ENCODE data around the gene KSR1.
"Not testable (repeated sequence)": the region's sequence is repeated elsewhere in the genome, so short reads cannot be mapped to it uniquely, and the experiment has no call there.

KSR1 gene

GRCh38 chr17:27427166-27427862 is 28.9 kb upstream of the KSR1 start:
- DNase-seq = not testable (repeated sequence)

GRCh38 chr17:27428781-27429505 is 27.3 kb upstream of the KSR1 start:
- no peak for DNase-seq

GRCh38 chr17:27429666-27430382 is 26.4 kb upstream of the KSR1 start:
- no peak for DNase-seq

- DNase-seq = no peak
Observed at GRCh38 chr17:27430383-27430840, 25.8 kb upstream of the KSR1 start.

GRCh38 chr17:27430882-27431491 is 25.3 kb upstream of the KSR1 start:
- DNase-seq = no peak

- no peak for DNase-seq
Observed at GRCh38 chr17:27433521-27433920, 22.7 kb upstream of the KSR1 start.

- not testable (repeated sequence) for DNase-seq
Observed at GRCh38 chr17:27435431-27436070, 20.7 kb upstream of the KSR1 start.

- DNase-seq = no peak
Observed at GRCh38 chr17:27438348-27438998, 17.8 kb upstream of the KSR1 start.

- no peak for DNase-seq
Observed at GRCh38 chr17:27439342-27439741, 16.9 kb upstream of the KSR1 start.

- DNase-seq = no peak
Observed at GRCh38 chr17:27442702-27443101, 13.5 kb upstream of the KSR1 start.

- no peak for DNase-seq
Observed at GRCh38 chr17:27443491-27443890, 12.8 kb upstream of the KSR1 start.

- no peak for DNase-seq
Observed at GRCh38 chr17:27445971-27446370, 10.3 kb upstream of the KSR1 start.

- DNase-seq = no peak
Observed at GRCh38 chr17:27446569-27447301, 9.5 kb upstream of the KSR1 start.

- not testable (repeated sequence) for DNase-seq
Observed at GRCh38 chr17:27448534-27448933, 7.7 kb upstream of the KSR1 start.

GRCh38 chr17:27449541-27449940 is 6.7 kb upstream of the KSR1 start:
- DNase-seq = no peak

- no peak for DNase-seq
Observed at GRCh38 chr17:27449988-27450387, 6.3 kb upstream of the KSR1 start.

- DNase-seq = no peak
Observed at GRCh38 chr17:27450416-27450815, 5.8 kb upstream of the KSR1 start.

- DNase-seq = no peak
Observed at GRCh38 chr17:27451906-27452305, 4.3 kb upstream of the KSR1 start.

- no peak for DNase-seq
Observed at GRCh38 chr17:27452828-27453227, 3.4 kb upstream of the KSR1 start.

GRCh38 chr17:27453471-27453870 is 2.8 kb upstream of the KSR1 start:
- DNase-seq = no peak

- no peak for DNase-seq
Observed at GRCh38 chr17:27454089-27454488, 2.2 kb upstream of the KSR1 start.

Data from DMS 273 treated with DMSO at 0.1 percent for 48 hours (cell line).